HG03045 (cell line): ENCODE results near the gene ATG5.

Experiments
- ATAC-seq: cut with Tn5 transposase; IDR thresholded peaks from one replicate; pipeline ENCODE4 v1.9.1; 2021; ENCODE audit warnings: mild to moderate bottlenecking, moderate library complexity; ENCODE audit not compliant: unreplicated experiment

Gene ATG5

GRCh38 chr6:106325336-106326178, at the start of gene ATG5:
ATG5 (minus strand) TSS chr6:106325760; CDS start chr6:106316208, 9,552 bp downstream.
- ATAC-seq = peak; percentile 96

- ATAC-seq = no peak
These were observed 48.1 kb upstream of the ATG5 start for GRCh38 chr6:106373502-106374239.

GRCh38 chr6:106372838-106373501, 47.4 kb upstream of the ATG5 start:
- ATAC-seq = no peak

- no peak for ATAC-seq
These were observed 45.1 kb upstream of the ATG5 start for GRCh38 chr6:106370639-106371038.

GRCh38 chr6:106369739-106370138, 44.2 kb upstream of the ATG5 start:
- ATAC-seq = no peak

GRCh38 chr6:106363401-106364138, 38.0 kb upstream of the ATG5 start:
- no peak for ATAC-seq

GRCh38 chr6:106360989-106361430, 35.5 kb upstream of the ATG5 start:
- ATAC-seq = peak; percentile 41

GRCh38 chr6:106360410-106360988, 34.9 kb upstream of the ATG5 start, which contains the start of gene CRYBG1:
CRYBG1 (plus strand) TSS chr6:106360717; CDS start chr6:106360909, 192 bp downstream.
- peak; percentile 81 for ATAC-seq

- ATAC-seq = no peak
These were observed 34.4 kb upstream of the ATG5 start for GRCh38 chr6:106359959-106360409.

- no peak for ATAC-seq
These were observed 30.8 kb upstream of the ATG5 start for GRCh38 chr6:106356378-106356777.

- ATAC-seq = no peak
These were observed 21.7 kb upstream of the ATG5 start for GRCh38 chr6:106347219-106347618.

GRCh38 chr6:106339334-106340029, 13.9 kb upstream of the ATG5 start:
- ATAC-seq = no peak

GRCh38 chr6:106334646-106335448, 9.3 kb upstream of the ATG5 start:
- no peak for ATAC-seq

GRCh38 chr6:106324726-106325335, 729 bp downstream of the ATG5 start:
- no peak for ATAC-seq

GRCh38 chr6:106321940-106322339, 3.6 kb downstream of the ATG5 start:
- ATAC-seq = no peak

GRCh38 chr6:106318851-106319250, 6.7 kb downstream of the ATG5 start:
- no peak for ATAC-seq

- no peak for ATAC-seq
These were observed 7.5 kb downstream of the ATG5 start for GRCh38 chr6:106318061-106318460.

- no peak for ATAC-seq
These were observed 9.2 kb downstream of the ATG5 start for GRCh38 chr6:106316375-106316766.
